Activated CD8-positive, alpha-beta T cell treated with anti-CD3 and anti-CD28 coated beads for 36 hours (primary cell): ENCODE measurements around the gene FSD1. TPM values are rescaled to one million over a fixed set of nuclear protein-coding genes. Genes with fewer than 3 reads are reported as not detected.
A peak's percentile ranks its signal among the peaks of the same experiment; 100 is the strongest.

ENCODE experiments used
- ATAC-seq: fragments of 200-7000 bp; cut with Tn5 transposase; one replicate; pipeline ENCODE4 v1.10.0; 2021; ENCODE audit warnings: mild to moderate bottlenecking, moderate library complexity
- CTCF ChIA-PET: fragments of 350-600 bp; sonication (Branson Sonifier 250); formaldehyde crosslinking; loops from one replicate; lab custom pipeline; 2021; ENCODE audit warnings: antibody characterized with exemption; lab: Charles Lee
- POLR2A ChIA-PET: fragments of 350-600 bp; sonication (Branson Sonifier 250); formaldehyde crosslinking; loops from one replicate; lab custom pipeline; 2021; ENCODE audit warnings: antibody characterized with exemption; lab: Charles Lee
- DNase-seq: peaks from one replicate; pipeline ENCODE4 v3.0.0-alpha.2; 2020
- H3K27ac Mint-ChIP-seq: one replicate; pipeline ENCODE4 v1.8.0; 2021; ENCODE audit warnings: mild to moderate bottlenecking, mixed read lengths
- H3K27me3 Mint-ChIP-seq: one replicate; pipeline ENCODE4 v1.8.0; 2021; ENCODE audit warnings: mixed read lengths
- H3K36me3 Mint-ChIP-seq: one replicate; pipeline ENCODE4 v1.8.0; 2021; ENCODE audit warnings: low read depth, mixed read lengths
- H3K4me1 Mint-ChIP-seq: one replicate; pipeline ENCODE4 v1.8.0; 2021; ENCODE audit warnings: low read depth, mixed read lengths
- H3K4me3 Mint-ChIP-seq: one replicate; pipeline ENCODE4 v1.8.0; 2021; ENCODE audit warnings: mild to moderate bottlenecking, moderate library complexity, mixed read lengths
- H3K9me3 Mint-ChIP-seq: one replicate; pipeline ENCODE4 v1.8.0; 2021; ENCODE audit warnings: mixed read lengths
- intact Hi-C: fragments of 100-400 bp; cut with micrococcal nuclease; formaldehyde crosslinking; loops from one replicate; pipeline ENCODE4 v1.10.0; 2022
- total RNA-seq, 2 experiments: library from RNA; stranded (reverse); gene quantifications; one replicate each; pipeline ENCODE4 v1.2.3, GENCODE V29; 2021
- TF ChIP-seq, protein P1 (sequence below): fragments of 200-600 bp; IDR thresholded peaks from one replicate; pipeline ENCODE4 v1.8.0; 2022; ENCODE audit warnings: antibody characterized with exemption, mild to moderate bottlenecking

Gene FSD1
- total RNA-seq, 2 experiments from 2014 or later: 19.7 to 22.0 TPM

DNA sequence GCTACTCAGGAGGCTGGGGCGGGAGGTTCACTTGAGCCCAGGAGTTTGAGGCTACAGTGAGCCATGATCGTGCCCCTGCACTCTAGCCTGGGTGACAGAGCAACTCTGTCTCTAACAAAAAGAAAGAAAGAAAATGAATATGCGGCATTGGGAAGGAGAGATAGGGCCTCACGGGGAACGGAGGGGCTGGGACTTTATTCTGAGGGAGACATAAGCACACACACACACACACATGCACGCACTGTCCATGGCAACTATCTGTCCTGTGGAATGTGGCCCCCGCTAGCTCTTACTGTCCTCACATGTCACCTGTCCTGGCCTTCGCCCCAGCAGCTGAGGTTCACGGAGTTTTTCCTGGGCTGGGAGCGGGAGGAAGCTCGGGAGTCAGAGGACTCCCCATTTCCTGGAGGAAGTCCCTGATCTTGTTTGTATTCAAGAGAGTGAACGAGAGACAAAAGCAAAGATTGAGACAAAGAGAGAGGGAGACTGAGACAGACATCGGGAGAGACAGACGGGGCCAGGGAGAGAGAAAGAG, 33.6 kb downstream of the FSD1 start:
- TF ChIP-seq, protein P1, sequence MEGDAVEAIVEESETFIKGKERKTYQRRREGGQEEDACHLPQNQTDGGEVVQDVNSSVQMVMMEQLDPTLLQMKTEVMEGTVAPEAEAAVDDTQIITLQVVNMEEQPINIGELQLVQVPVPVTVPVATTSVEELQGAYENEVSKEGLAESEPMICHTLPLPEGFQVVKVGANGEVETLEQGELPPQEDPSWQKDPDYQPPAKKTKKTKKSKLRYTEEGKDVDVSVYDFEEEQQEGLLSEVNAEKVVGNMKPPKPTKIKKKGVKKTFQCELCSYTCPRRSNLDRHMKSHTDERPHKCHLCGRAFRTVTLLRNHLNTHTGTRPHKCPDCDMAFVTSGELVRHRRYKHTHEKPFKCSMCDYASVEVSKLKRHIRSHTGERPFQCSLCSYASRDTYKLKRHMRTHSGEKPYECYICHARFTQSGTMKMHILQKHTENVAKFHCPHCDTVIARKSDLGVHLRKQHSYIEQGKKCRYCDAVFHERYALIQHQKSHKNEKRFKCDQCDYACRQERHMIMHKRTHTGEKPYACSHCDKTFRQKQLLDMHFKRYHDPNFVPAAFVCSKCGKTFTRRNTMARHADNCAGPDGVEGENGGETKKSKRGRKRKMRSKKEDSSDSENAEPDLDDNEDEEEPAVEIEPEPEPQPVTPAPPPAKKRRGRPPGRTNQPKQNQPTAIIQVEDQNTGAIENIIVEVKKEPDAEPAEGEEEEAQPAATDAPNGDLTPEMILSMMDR: no peak
- DNase-seq: no peak
- Mint-ChIP-seq H3K27me3 (no peaks in the 10 kb centered on the region), H3K4me3 (peak overlapping the region; percentile 79), H3K27ac (peak overlapping the region; percentile 84), H3K36me3 (peaks cover 19% of the 10 kb centered on the region), H3K4me1 (peaks cover 15% of the 10 kb centered on the region), H3K9me3 (peaks cover 5% of the 10 kb centered on the region)
- POLR2A ChIA-PET: interaction anchor here (0.7 to 1.6 kb wide), 6 partner anchors 8 to 576 kb away, joined by 3 to 4 read pairs (median 3); partner anchors contain the start of gene MRPL54
- intact Hi-C loops: no loop called here
- no peak for ATAC-seq
- CTCF ChIA-PET: interaction anchor here (0.7 to 3.6 kb wide), 3 partner anchors 15 to 71 kb away, joined by 3 to 14 read pairs (median 11); no protein-coding TSS in a partner anchor

DNA sequence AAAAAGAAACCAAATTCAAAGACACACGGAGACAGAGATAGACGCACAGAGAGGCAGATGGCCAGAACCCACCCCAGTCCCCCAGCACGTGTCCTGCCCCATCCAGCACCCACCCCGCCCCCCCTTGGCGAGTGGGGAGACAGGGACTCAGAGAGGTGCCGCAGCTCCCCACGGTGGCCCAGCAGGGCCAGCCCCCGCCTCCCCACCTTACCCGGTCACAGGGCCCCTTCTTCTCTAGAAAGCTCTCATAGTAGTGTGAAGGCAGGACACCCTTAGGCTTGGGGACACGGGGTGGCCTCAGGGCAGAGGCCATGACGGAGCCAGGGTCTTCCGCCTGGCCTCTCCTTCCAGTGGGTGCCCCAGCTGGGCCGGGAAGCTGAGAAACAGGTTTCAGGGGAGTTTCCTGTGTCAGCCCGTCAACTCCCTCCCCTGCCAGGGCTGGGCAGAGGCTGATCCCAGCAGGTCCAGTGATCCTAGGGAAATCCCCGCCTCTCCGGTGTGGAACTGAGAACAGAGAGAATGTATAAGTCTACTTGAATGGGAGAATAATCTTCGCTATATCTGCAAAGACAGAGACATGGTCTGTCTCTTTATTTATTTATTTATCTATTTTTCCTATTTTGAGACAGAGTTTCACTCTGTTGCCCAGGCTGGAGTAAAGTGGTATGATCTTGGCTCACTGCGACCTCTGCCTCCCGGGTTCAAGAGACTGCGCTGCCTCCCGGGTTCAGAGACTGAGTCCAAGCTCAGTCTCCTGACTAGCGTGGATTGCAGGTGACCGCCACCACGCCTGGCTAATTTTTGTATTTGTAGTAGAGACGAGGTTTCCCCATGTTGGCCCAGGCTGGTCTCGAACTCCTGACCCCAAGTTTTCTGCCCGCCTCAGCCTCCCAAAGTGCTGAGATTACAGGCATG, 34.3 kb downstream of the FSD1 start, which contains the start of gene STAP2:
Gene STAP2, minus strand, starts transcription at position 387 of the 915 bp plus-strand sequence. Its CDS starts 74 bp downstream, at position 313.
- intact Hi-C loops: no loop called here
- Mint-ChIP-seq H3K36me3 (peaks cover 19% of the 10 kb centered on the region), H3K4me1 (peaks cover 15% of the 10 kb centered on the region), H3K4me3 (peak within 1 kb of the TSS; percentile 79), H3K27ac (peak within 1 kb of the TSS; percentile 84), H3K27me3 (no peaks in the 10 kb centered on the region), H3K9me3 (peaks cover 5% of the 10 kb centered on the region)
- no peak for ATAC-seq
- peak; percentile 63 for DNase-seq
- CTCF ChIA-PET: interaction anchor here (0.7 to 3.6 kb wide), 3 partner anchors 14 to 72 kb away, joined by 3 to 14 read pairs (median 11); no protein-coding TSS in a partner anchor
- POLR2A ChIA-PET: interaction anchor here (0.7 to 2.1 kb wide), 4 partner anchors 8 to 576 kb away, joined by 3 to 10 read pairs (median 4); partner anchors contain the start of gene MRPL54
- TF ChIP-seq, protein P1: no peak

DNA sequence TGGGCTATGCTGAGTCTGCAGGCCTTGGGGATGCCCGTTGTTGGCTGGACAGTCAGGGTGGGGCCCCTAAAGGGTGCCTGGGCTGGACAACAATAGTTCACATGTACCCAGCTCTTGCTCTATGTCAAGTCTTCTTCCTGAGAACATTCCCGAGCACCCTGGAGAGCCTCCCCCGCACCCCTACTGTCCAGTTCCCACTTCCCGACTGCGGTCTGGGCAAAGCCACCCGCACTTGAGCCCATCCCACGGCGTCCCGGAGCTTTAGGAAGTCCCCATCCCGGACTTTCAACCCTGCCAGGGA, 37.9 kb downstream of the FSD1 start:
- TF ChIP-seq, protein P1: no peak
- no peaks in the 10 kb centered on the region for H3K27me3 Mint-ChIP-seq
- H3K27ac Mint-ChIP-seq: peak overlapping the region; percentile 94
- no peaks in the 10 kb centered on the region for H3K9me3 Mint-ChIP-seq
- intact Hi-C loops: no loop called here
- peaks cover 23% of the 10 kb centered on the region for H3K4me1 Mint-ChIP-seq
- DNase-seq (no peak), ATAC-seq (no peak)
- peak overlapping the region; percentile 93 for H3K4me3 Mint-ChIP-seq
- ChIA-PET CTCF (interaction anchor here (0.7 to 3.5 kb wide), 16 partner anchors 10 to 296 kb away, joined by 3 to 38 read pairs (median 4); partner anchors contain the start of genes SH3GL1, TMIGD2 and YJU2), POLR2A (interaction anchor here (0.7 to 3.0 kb wide), 7 partner anchors 10 to 60 kb away, joined by 3 to 17 read pairs (median 4); partner anchors contain the start of genes CHAF1A and TMIGD2)
- peaks cover 4% of the 10 kb centered on the region for H3K36me3 Mint-ChIP-seq

DNA sequence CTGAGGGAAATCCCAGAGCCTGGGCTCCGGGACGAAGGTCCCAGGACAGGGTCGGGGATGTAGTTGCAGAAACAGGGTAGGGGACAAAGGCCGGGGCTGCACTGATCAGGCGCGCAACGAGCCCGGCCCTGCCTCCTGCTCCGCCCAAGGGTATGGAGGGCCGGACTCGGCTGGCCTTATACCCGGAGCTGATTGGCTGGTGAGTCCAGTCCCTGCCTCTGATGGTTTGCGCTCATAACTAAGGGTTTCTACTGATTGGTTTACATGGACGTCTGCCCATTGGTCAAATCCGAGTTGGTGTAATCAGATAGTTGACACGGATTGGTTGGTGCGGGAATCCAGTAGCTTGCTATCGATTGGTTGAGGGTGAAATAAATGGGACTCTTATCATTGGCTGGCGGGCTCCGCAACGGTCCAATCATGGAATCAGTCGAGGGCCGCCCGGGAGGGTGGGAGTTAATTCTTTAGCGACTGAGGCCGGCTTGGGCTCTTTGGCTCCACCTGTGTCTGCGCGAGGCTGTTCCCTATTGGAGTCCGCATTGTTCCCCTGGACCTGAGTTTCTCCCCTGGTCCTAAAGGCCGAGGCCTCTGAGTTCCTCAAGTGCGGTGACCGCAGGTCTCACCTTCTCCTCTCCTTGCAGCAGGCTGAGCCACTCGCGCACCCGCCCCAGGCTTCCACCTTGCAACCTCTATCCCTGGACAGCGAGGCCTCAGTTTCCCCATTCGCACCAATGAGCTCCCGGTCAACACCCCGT, 38.4 kb downstream of the FSD1 start:
- Mint-ChIP-seq H3K27me3 (no peaks in the 10 kb centered on the region), H3K4me3 (peak overlapping the region; percentile 93), H3K36me3 (peaks cover 4% of the 10 kb centered on the region), H3K4me1 (peaks cover 22% of the 10 kb centered on the region), H3K9me3 (no peaks in the 10 kb centered on the region), H3K27ac (peak overlapping the region; percentile 94)
- ATAC-seq (peak; percentile 91), DNase-seq (peak; percentile 98)
- TF ChIP-seq, protein P1: peak; percentile 27
- ChIA-PET CTCF (interaction anchor here (0.7 to 3.5 kb wide), 17 partner anchors 10 to 295 kb away, joined by 3 to 38 read pairs (median 4); partner anchors contain the start of genes SH3GL1, TMIGD2 and YJU2), POLR2A (interaction anchor here (0.7 to 3.0 kb wide), 14 partner anchors 10 to 74 kb away, joined by 3 to 17 read pairs (median 6); partner anchors contain the start of genes CHAF1A, FSD1 and TMIGD2)
- intact Hi-C loops: no loop called here
